A549 (cell line): ENCODE measurements around the gene GDAP2. TPM values are rescaled to one million over a fixed set of nuclear protein-coding genes. Genes with fewer than 3 reads are reported as not detected.

Experiments
- ATAC-seq, 2 experiments: fragments of 200-7000 bp in 1 of 2; fragments of >200 bp in 1 of 2; cut with Nextera tagmentation in 1 of 2; cut with Tn5 transposase in 1 of 2; 3 replicates each; pipeline versions ENCODE4 v1.8.0 to v1.9.1; 2018 to 2020; ENCODE audit warnings: mild to moderate bottlenecking in 1 of 2, moderate library complexity in 1 of 2
- CTCF ChIA-PET: fragments of 300-600 bp; sonication (Branson Sonifier 250); formaldehyde crosslinking; extraction: SDS; loops from one replicate; lab custom pipeline; 2021; ENCODE audit warnings: antibody characterized with exemption, inconsistent platforms; lab: Yijun Ruan, JAX
- POLR2A ChIA-PET: fragments of 350-600 bp; formaldehyde crosslinking; extraction: SDS; loops from one replicate; lab custom pipeline; 2021; ENCODE audit warnings: antibody characterized with exemption, inconsistent platforms; lab: Yijun Ruan, JAX
- DNase-seq, 2 experiments: peaks; one replicate each; pipeline versions ENCODE4 v3.0.0 to v3.0.0-alpha.2; 2011 to 2016; ENCODE audit warnings: low read depth in 1 of 2, low spot score in 1 of 2
- FAIRE-seq: peaks from 2 replicates; lab custom pipeline; 2011; peaks lifted over from hg19 to GRCh38; lab: Jason Lieb, UNC
- H3K27ac ChIP-seq, 2 experiments: fragments of >200 bp; sonication (Bioruptor Twin); formaldehyde crosslinking; 3 replicates each; pipeline ENCODE4 v1.5.1; 2016 to 2017
- H3K4me1 ChIP-seq: fragments of >200 bp; sonication (Bioruptor Twin); formaldehyde crosslinking; 3 replicates; pipeline ENCODE4 v1.6.1; 2016
- H3K4me2 ChIP-seq: fragments of >200 bp; sonication (Bioruptor Twin); formaldehyde crosslinking; 3 replicates; pipeline ENCODE4 v1.6.1; 2016
- H3K4me3 ChIP-seq: fragments of >200 bp; sonication (Bioruptor Twin); formaldehyde crosslinking; 3 replicates; pipeline ENCODE4 v1.5.1; 2016
- H3K9me3 ChIP-seq: fragments of >200 bp; sonication (Bioruptor Twin); formaldehyde crosslinking; 3 replicates; pipeline ENCODE4 v1.6.1; 2016
- CBX8 ChIP-seq: fragments of 200-600 bp; sonication (generic); IDR thresholded peaks from 2 replicates; pipeline ENCODE4 v1.6.1; 2016
- CHD2 ChIP-seq: fragments of 150-350 bp; IDR thresholded peaks from 2 replicates; pipeline ENCODE4 v1.6.1; 2014; ENCODE audit warnings: low read length; ENCODE audit not compliant: partially characterized antibody
- CHD4 ChIP-seq: fragments of 200-600 bp; sonication (generic); IDR thresholded peaks from 2 replicates; pipeline ENCODE4 v1.6.1; 2016; ENCODE audit warnings: antibody characterized with exemption, mild to moderate bottlenecking, borderline replicate concordance
- CTCF ChIP-seq: fragments of >200 bp; sonication (Bioruptor Twin); formaldehyde crosslinking; IDR thresholded peaks from 3 replicates; pipeline ENCODE4 v1.5.1; 2016
- E2F6 ChIP-seq: IDR thresholded peaks from 2 replicates; pipeline ENCODE4 v1.6.1; 2012; ENCODE audit warnings: low read depth, borderline replicate concordance
- EHMT2 ChIP-seq: fragments of 200-600 bp; sonication (generic); IDR thresholded peaks from 2 replicates; pipeline ENCODE4 v1.6.1; 2016; ENCODE audit warnings: antibody characterized with exemption, low read depth, mild to moderate bottlenecking, moderate library complexity
- ESRRA ChIP-seq: fragments of 150-350 bp; IDR thresholded peaks from 2 replicates; pipeline ENCODE4 v1.6.1; 2014; ENCODE audit warnings: mild to moderate bottlenecking, low read length, borderline replicate concordance
- GATA3 ChIP-seq: IDR thresholded peaks from 2 replicates; pipeline ENCODE4 v1.6.1; 2012; ENCODE audit warnings: borderline replicate concordance
- HDAC2 ChIP-seq: fragments of 200-600 bp; sonication (generic); IDR thresholded peaks from 2 replicates; pipeline ENCODE4 v1.6.1; 2016
- HEYL ChIP-seq: fragments of 250-450 bp; sonication (Bioruptor Pico); IDR thresholded peaks from 2 replicates; pipeline ENCODE4 v1.8.0; 2021; ENCODE audit warnings: mild to moderate bottlenecking, moderate library complexity
- HOXA7 ChIP-seq: fragments of 250-450 bp; sonication (Bioruptor Pico); IDR thresholded peaks from 2 replicates; pipeline ENCODE4 v1.5.0; 2020; ENCODE audit warnings: mild to moderate bottlenecking, moderate library complexity
- JUNB ChIP-seq: fragments of >200 bp; sonication (Bioruptor Twin); formaldehyde crosslinking; IDR thresholded peaks from 2 replicates; pipeline ENCODE4 v1.6.1; 2016
- KDM5A ChIP-seq: fragments of 200-600 bp; sonication (generic); IDR thresholded peaks from 2 replicates; pipeline ENCODE4 v1.6.1; 2016; ENCODE audit warnings: antibody characterized with exemption, mild to moderate bottlenecking
- MAX ChIP-seq: IDR thresholded peaks from 2 replicates; pipeline ENCODE4 v1.6.1; 2012
- NFE2L2 ChIP-seq: fragments of 150-350 bp; conservative IDR thresholded peaks from 2 replicates; pipeline ENCODE4 v1.6.1; 2014; ENCODE audit warnings: low read length
- NPAS2 ChIP-seq: fragments of 250-450 bp; sonication (Bioruptor Pico); IDR thresholded peaks from 2 replicates; pipeline ENCODE4 v1.8.0; 2022; ENCODE audit warnings: mild to moderate bottlenecking, moderate library complexity, borderline replicate concordance
- POLR2AphosphoS2 ChIP-seq: conservative IDR thresholded peaks from 2 replicates; pipeline ENCODE4 v1.6.1; 2012; ENCODE audit warnings: low read length, improper control_type of control experiment, inconsistent platforms
- RFX5 ChIP-seq: fragments of 450-650 bp; IDR thresholded peaks from 2 replicates; pipeline ENCODE4 v1.7.1; 2014; ENCODE audit warnings: antibody characterized with exemption, mild to moderate bottlenecking, moderate library complexity
- TP53 ChIP-seq: fragments of 250-450 bp; sonication (Bioruptor Pico); IDR thresholded peaks from 2 replicates; pipeline ENCODE4 v1.5.0; 2021; ENCODE audit warnings: mild to moderate bottlenecking, moderate library complexity
- ZC3H11A ChIP-seq: fragments of 450-650 bp; IDR thresholded peaks from 2 replicates; pipeline ENCODE4 v1.6.1; 2014; ENCODE audit warnings: antibody characterized with exemption, mild to moderate bottlenecking
- ZFP36 ChIP-seq: fragments of 450-650 bp; IDR thresholded peaks from 2 replicates; pipeline ENCODE4 v1.6.1; 2014; ENCODE audit warnings: borderline replicate concordance; ENCODE audit not compliant: partially characterized antibody
- ZNF302 ChIP-seq: fragments of 250-450 bp; sonication (Bioruptor Pico); IDR thresholded peaks from 2 replicates; pipeline ENCODE4 v1.9.0; 2021; ENCODE audit warnings: inconsistent platforms, mild to moderate bottlenecking, moderate library complexity
- ZSCAN20 ChIP-seq: fragments of 250-450 bp; sonication (Bioruptor Pico); IDR thresholded peaks from 2 replicates; pipeline ENCODE4 v1.8.0; 2022; ENCODE audit warnings: mild to moderate bottlenecking, moderate library complexity
- WGBS: methylation state at CpG from one replicate; pipeline ENCODE4 v1.1.6; 2017; ENCODE audit errors: missing lambda C conversion rate; 5-methylcytosine and 5-hydroxymethylcytosine counted together
- polyA plus RNA-seq, 4 experiments: library from polyadenylated mRNA; depleted of rRNA in 3 of 4; stranded (reverse); fragments of >200 nt; fragmentation: RNase III in 1 of 4; extraction: RNeasy Plus Mini Kit Qiagen cat#74134 plus additional on column Dnase treatment in 1 of 4; gene quantifications; 2 replicates in 3 of 4; 3 replicates in 1 of 4; pipeline ENCODE4 v1.2.3, GENCODE V29; 2011 to 2017
- TF ChIP-seq, protein P1 (sequence below): fragments of 450-650 bp; IDR thresholded peaks from 2 replicates; pipeline ENCODE4 v1.6.1; 2014; ENCODE audit warnings: antibody characterized with exemption
- TF ChIP-seq, protein P2 (sequence below): IDR thresholded peaks from 2 replicates; pipeline ENCODE4 v1.6.1; 2012
- TF ChIP-seq, protein P3 (sequence below): fragments of >200 bp; sonication (Bioruptor Twin); formaldehyde crosslinking; IDR thresholded peaks from 3 replicates; pipeline ENCODE4 v1.6.1; 2016

Gene GDAP2
- polyA plus RNA-seq, 2 of the 4 experiments (the other 2 are of a cell fraction) = 6.7 to 21.2 TPM

GRCh38 chr1:117859901-117860300 is 69.5 kb downstream of the GDAP2 start:
- no peak for DNase-seq
- TF ChIP-seq POLR2AphosphoS2 (no peak), E2F6 (no peak), JUNB (no peak), GATA3 (no peak), CTCF (no peak), NPAS2 (CRISPR knock-in tag) (no peak), NFE2L2 (no peak)
- TF ChIP-seq, protein P1, sequence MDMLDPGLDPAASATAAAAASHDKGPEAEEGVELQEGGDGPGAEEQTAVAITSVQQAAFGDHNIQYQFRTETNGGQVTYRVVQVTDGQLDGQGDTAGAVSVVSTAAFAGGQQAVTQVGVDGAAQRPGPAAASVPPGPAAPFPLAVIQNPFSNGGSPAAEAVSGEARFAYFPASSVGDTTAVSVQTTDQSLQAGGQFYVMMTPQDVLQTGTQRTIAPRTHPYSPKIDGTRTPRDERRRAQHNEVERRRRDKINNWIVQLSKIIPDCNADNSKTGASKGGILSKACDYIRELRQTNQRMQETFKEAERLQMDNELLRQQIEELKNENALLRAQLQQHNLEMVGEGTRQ = no peak
- TF ChIP-seq, all 56 proteins: peak for 0
- H3K9me3 ChIP-seq = no peaks in the 10 kb centered on the region
- no peak overlapping the region for H3K4me2 ChIP-seq
- no peaks in the 10 kb centered on the region for H3K4me1 ChIP-seq
- H3K4me3 ChIP-seq = no peak overlapping the region
- WGBS = 88% methylated on average over 4 of the region's 4 CpGs
- CTCF ChIA-PET = no interaction called here
- H3K27ac ChIP-seq = no peak overlapping the region
- ATAC-seq (no peak), FAIRE-seq (no peak)
- POLR2A ChIA-PET = no interaction called here

GRCh38 chr1:117857418-117857817 is 72.0 kb downstream of the GDAP2 start:
- POLR2A ChIA-PET = no interaction called here
- no peak for ATAC-seq
- no peak for DNase-seq
- H3K9me3 ChIP-seq = no peaks in the 10 kb centered on the region
- WGBS = 60% methylated on average over 3 of the region's 3 CpGs
- no peak for FAIRE-seq
- TF ChIP-seq HOXA7 (CRISPR knock-in tag) (no peak), MAX (no peak), EHMT2 (no peak), ZNF302 (no peak), HDAC2 (no peak), TP53 (CRISPR knock-in tag) (no peak), ESRRA (no peak), RFX5 (no peak), CHD2 (no peak), KDM5A (no peak)
- TF ChIP-seq, protein P2, sequence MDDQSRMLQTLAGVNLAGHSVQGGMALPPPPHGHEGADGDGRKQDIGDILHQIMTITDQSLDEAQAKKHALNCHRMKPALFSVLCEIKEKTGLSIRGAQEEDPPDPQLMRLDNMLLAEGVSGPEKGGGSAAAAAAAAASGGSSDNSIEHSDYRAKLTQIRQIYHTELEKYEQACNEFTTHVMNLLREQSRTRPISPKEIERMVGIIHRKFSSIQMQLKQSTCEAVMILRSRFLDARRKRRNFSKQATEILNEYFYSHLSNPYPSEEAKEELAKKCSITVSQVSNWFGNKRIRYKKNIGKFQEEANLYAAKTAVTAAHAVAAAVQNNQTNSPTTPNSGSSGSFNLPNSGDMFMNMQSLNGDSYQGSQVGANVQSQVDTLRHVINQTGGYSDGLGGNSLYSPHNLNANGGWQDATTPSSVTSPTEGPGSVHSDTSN = no peak
- TF ChIP-seq, all 56 proteins: peak for 0
- Histone ChIP-seq H3K4me2 (no peak overlapping the region), H3K4me1 (no peaks in the 10 kb centered on the region), H3K27ac (no peak overlapping the region), H3K4me3 (no peak overlapping the region)
- CTCF ChIA-PET = no interaction called here

GRCh38 chr1:117852853-117853553 is 76.4 kb downstream of the GDAP2 start:
- FAIRE-seq = no peak
- ChIA-PET CTCF (interaction anchor here (0.7 to 1.1 kb wide), 4 partner anchors 23 to 94 kb away, joined by 3 read pairs; no protein-coding TSS in a partner anchor), POLR2A (no interaction called here)
- WGBS = 96% methylated on average over 1 of the region's 1 CpG
- DNase-seq = no peak
- no peak overlapping the region for H3K4me2 ChIP-seq
- no peak for ATAC-seq
- H3K4me3 ChIP-seq = no peak overlapping the region
- H3K27ac ChIP-seq = no peak overlapping the region
- TF ChIP-seq ZSCAN20 (CRISPR knock-in tag) (no peak), CHD4 (no peak), ZFP36 (no peak), HEYL (CRISPR knock-in tag) (no peak), CBX8 (no peak), ZC3H11A (no peak), EHMT2 (no peak)
- TF ChIP-seq, protein P3, sequence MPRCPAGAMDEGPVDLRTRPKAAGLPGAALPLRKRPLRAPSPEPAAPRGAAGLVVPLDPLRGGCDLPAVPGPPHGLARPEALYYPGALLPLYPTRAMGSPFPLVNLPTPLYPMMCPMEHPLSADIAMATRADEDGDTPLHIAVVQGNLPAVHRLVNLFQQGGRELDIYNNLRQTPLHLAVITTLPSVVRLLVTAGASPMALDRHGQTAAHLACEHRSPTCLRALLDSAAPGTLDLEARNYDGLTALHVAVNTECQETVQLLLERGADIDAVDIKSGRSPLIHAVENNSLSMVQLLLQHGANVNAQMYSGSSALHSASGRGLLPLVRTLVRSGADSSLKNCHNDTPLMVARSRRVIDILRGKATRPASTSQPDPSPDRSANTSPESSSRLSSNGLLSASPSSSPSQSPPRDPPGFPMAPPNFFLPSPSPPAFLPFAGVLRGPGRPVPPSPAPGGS = no peak
- no peaks in the 10 kb centered on the region for H3K9me3 ChIP-seq
- no peaks in the 10 kb centered on the region; the same call in 2 of the 3 replicates for H3K4me1 ChIP-seq
